Measurements from ENCODE around the gene OR6K2.
"Not testable (repeated sequence)": the region's sequence is repeated elsewhere in the genome, so short reads cannot be mapped to it uniquely, and the experiment has no call there.

GRCh38 chr1:158691149-158691548 is 9.3 kb downstream of the OR6K2 start:
- not testable (repeated sequence) for TF ChIP-seq TAF1 (conservative IDR thresholded peaks at IDR 0.05); YY1 (IDR thresholded peaks at IDR 0.05); CTCF (IDR thresholded peaks at IDR 0.05; ENCODE audit: low read depth, low read length, missing input control); GABPA (IDR thresholded peaks at IDR 0.05 in 1 of 2, conservative IDR thresholded peaks at IDR 0.05 in 1 of 2); SP1 (IDR thresholded peaks at IDR 0.05); MAX (IDR thresholded peaks at IDR 0.05); JUND (IDR thresholded peaks at IDR 0.05); REST (IDR thresholded peaks at IDR 0.05); EGR1 (IDR thresholded peaks at IDR 0.05; ENCODE audit: low read depth in 2 of 2); HNF4G (IDR thresholded peaks at IDR 0.05); ATF3 (IDR thresholded peaks at IDR 0.05); FOXA2 (IDR thresholded peaks at IDR 0.05); RAD21 (IDR thresholded peaks at IDR 0.05)

Data from liver (tissue), 3 donors.